ENCODE results near the gene CTLA4. TPM values are rescaled to one million over a fixed set of nuclear protein-coding genes. Genes with fewer than 3 reads are reported as not detected.

CTLA4 gene
- total RNA-seq, 4 donors from 2014 or later: 0.88 to 2.5 (median 2.1) TPM; not detected in 1

GRCh38 chr2:203880557-203881125 lies 13.1 kb downstream of the CTLA4 start:
- TF ChIP-seq, protein P1, sequence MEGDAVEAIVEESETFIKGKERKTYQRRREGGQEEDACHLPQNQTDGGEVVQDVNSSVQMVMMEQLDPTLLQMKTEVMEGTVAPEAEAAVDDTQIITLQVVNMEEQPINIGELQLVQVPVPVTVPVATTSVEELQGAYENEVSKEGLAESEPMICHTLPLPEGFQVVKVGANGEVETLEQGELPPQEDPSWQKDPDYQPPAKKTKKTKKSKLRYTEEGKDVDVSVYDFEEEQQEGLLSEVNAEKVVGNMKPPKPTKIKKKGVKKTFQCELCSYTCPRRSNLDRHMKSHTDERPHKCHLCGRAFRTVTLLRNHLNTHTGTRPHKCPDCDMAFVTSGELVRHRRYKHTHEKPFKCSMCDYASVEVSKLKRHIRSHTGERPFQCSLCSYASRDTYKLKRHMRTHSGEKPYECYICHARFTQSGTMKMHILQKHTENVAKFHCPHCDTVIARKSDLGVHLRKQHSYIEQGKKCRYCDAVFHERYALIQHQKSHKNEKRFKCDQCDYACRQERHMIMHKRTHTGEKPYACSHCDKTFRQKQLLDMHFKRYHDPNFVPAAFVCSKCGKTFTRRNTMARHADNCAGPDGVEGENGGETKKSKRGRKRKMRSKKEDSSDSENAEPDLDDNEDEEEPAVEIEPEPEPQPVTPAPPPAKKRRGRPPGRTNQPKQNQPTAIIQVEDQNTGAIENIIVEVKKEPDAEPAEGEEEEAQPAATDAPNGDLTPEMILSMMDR (IDR thresholded peaks at IDR 0.05; ENCODE audit: low read depth): no peak

DNA sequence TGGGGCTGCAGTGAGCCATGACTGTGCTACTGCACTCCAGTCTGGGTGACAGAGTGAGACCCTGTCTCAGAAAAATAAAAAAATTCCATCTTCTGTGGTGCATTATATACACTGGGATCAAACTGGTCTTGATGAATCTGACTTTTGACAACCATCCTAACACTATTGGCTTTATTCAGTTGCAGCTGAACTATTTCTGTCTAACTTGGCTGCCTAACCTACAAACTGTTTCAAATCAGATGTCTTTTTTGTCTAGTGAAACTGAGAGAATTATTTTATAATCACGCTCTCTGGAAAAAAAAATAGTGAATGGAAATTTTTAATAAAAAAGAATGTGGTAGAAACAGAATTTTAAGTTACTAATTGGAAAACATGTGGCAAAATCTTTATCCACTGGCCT lies 15.0 kb downstream of the CTLA4 start:
- TF ChIP-seq, protein P1 (IDR thresholded peaks at IDR 0.05; ENCODE audit: low read depth): no peak

- TF ChIP-seq, protein P1 (IDR thresholded peaks at IDR 0.05; ENCODE audit: low read depth): no peak
Observed at GRCh38 chr2:203886661-203887151, 19.1 kb downstream of the CTLA4 start.

- TF ChIP-seq, protein P1 (IDR thresholded peaks at IDR 0.05; ENCODE audit: low read depth): no peak
Observed at GRCh38 chr2:203887677-203888076, 20.1 kb downstream of the CTLA4 start.

DNA sequence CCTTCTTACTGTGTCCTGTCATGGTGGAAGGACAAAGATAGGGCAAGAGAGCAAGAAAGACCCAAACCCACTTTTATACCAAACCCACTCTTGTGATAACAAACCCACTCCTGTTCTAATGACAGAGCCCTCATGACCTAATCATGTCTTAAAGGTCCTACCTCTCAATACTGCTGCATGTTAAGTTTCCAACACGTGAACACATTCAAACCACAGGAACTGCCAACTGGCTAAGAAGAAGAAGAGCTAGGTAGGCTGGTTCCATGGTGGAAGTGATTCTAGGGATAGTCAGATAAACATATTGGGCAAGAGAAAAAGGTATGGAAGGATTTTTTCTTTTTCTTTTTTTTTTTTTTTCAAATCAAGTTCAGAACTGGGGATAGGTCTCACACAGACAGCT lies 22.0 kb downstream of the CTLA4 start:
- TF ChIP-seq, protein P1 (IDR thresholded peaks at IDR 0.05; ENCODE audit: low read depth): no peak

DNA sequence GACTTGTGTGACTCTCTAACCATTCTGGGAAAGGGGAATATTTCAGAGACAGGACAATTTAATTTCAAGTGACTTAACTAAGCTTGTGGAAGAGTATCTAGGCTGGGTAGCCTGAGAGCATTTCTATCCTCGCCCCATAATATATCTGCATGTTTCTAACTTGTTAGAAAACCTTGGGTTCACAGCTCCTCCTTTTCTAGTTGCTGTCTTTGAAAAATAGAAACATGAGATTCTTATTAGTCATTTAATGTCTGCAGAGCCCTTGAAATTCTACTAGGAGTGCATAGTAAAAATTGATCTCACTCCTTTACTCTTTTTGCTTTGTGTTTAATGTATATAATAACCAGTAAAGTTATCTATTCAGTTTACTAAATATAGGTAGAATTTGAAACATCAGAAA lies 22.4 kb downstream of the CTLA4 start:
- TF ChIP-seq, protein P1 (IDR thresholded peaks at IDR 0.05; ENCODE audit: low read depth): no peak

DNA sequence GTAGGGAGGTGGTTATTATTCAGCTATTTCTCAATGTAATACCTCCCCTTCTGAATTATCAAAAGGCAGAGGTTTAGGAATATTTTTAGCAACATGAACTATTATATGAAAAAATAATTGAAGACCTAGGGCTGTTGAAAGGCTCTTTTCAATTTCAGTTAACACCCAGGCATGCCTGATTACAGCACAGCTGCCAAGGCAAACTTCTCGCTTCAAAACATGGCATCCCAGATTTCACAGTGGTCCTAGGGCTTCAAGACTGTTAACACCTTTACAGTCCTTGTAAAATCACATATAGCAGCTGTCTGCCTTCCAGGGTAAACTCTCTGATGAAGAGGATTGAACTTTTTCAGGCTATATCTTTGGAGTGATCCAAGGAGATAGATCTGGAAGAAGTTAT lies 23.2 kb downstream of the CTLA4 start:
- TF ChIP-seq, protein P1 (IDR thresholded peaks at IDR 0.05; ENCODE audit: low read depth): no peak

Measured in subcutaneous adipose tissue (tissue), 4 donors.